SK-N-SH treated with all-trans-retinoic acid at 6 μM for 48 hours (cell line): ENCODE measurements around the gene B4GAT1.

ENCODE experiments used
- ATAC-seq: fragments of 200-7000 bp; cut with Tn5 transposase; 3 replicates; pipeline ENCODE4 v1.9.1; 2020; ENCODE audit warnings: mild to moderate bottlenecking, moderate library complexity
- ARNTL ChIP-seq: fragments of 450-650 bp; formaldehyde crosslinking; IDR thresholded peaks from 2 replicates; pipeline ENCODE4 v1.5.0; 2020; ENCODE audit warnings: low read depth, mild to moderate bottlenecking, moderate library complexity, borderline replicate concordance
- BACH2 ChIP-seq: fragments of 250-450 bp; sonication (Bioruptor Pico); IDR thresholded peaks from 2 replicates; pipeline ENCODE4 v1.9.0; 2021; ENCODE audit warnings: mild to moderate bottlenecking, borderline replicate concordance
- CSDC2 ChIP-seq: fragments of 250-450 bp; sonication (Bioruptor Pico); IDR thresholded peaks from 2 replicates; pipeline ENCODE4 v1.5.0; 2020; ENCODE audit warnings: mild to moderate bottlenecking, moderate library complexity
- CSRNP3 ChIP-seq: fragments of 250-450 bp; sonication (Bioruptor Pico); IDR thresholded peaks from 2 replicates; pipeline ENCODE4 v1.5.1; 2021; ENCODE audit warnings: mild to moderate bottlenecking, moderate library complexity
- ESRRG ChIP-seq: fragments of 250-450 bp; sonication (Bioruptor Pico); IDR thresholded peaks from 2 replicates; pipeline ENCODE4 v1.6.1; 2021; ENCODE audit warnings: mild to moderate bottlenecking
- GLIS3 ChIP-seq: fragments of 250-450 bp; sonication (Bioruptor Pico); IDR thresholded peaks from 2 replicates; pipeline ENCODE4 v1.5.0; 2020; ENCODE audit warnings: mild to moderate bottlenecking, moderate library complexity
- ISL1 ChIP-seq: fragments of 250-450 bp; sonication (Bioruptor Pico); IDR thresholded peaks from 2 replicates; pipeline ENCODE4 v2.1.2; 2022; ENCODE audit warnings: mild to moderate bottlenecking, moderate library complexity
- OSR1 ChIP-seq: fragments of 250-450 bp; sonication (Bioruptor Pico); IDR thresholded peaks from 2 replicates; pipeline ENCODE4 v1.8.0; 2022; ENCODE audit warnings: moderate library complexity, mild to moderate bottlenecking, inconsistent platforms
- PATZ1 ChIP-seq: fragments of 250-450 bp; sonication (Bioruptor Pico); IDR thresholded peaks from 2 replicates; pipeline ENCODE4 v1.8.0; 2020; ENCODE audit warnings: mild to moderate bottlenecking, moderate library complexity, borderline replicate concordance
- PPARA ChIP-seq: fragments of 250-450 bp; sonication (Bioruptor Pico); IDR thresholded peaks from 2 replicates; pipeline ENCODE4 v1.5.0; 2020; ENCODE audit warnings: mild to moderate bottlenecking, borderline replicate concordance
- RARB ChIP-seq: fragments of 250-450 bp; sonication (Bioruptor Pico); IDR thresholded peaks from 2 replicates; pipeline ENCODE4 v1.8.0; 2021; ENCODE audit warnings: mild to moderate bottlenecking, moderate library complexity
- SNAI2 ChIP-seq: fragments of 250-450 bp; sonication (Bioruptor Pico); IDR thresholded peaks from 2 replicates; pipeline ENCODE4 v1.5.0; 2020; ENCODE audit warnings: mild to moderate bottlenecking, moderate library complexity
- TCF4 ChIP-seq: fragments of 250-450 bp; sonication (Bioruptor Pico); IDR thresholded peaks from 2 replicates; pipeline ENCODE4 v1.8.0; 2021; ENCODE audit warnings: mild to moderate bottlenecking, moderate library complexity, borderline replicate concordance
- TOX ChIP-seq: fragments of 250-450 bp; sonication (Bioruptor Pico); IDR thresholded peaks from 2 replicates; pipeline ENCODE4 v1.8.0; 2021; ENCODE audit warnings: mild to moderate bottlenecking, moderate library complexity, borderline replicate concordance
- ZC3H10 ChIP-seq: fragments of 250-450 bp; sonication (Bioruptor Pico); IDR thresholded peaks from 2 replicates; pipeline ENCODE4 v1.5.1; 2021; ENCODE audit warnings: mild to moderate bottlenecking, moderate library complexity
- ZFP3 ChIP-seq: fragments of 250-450 bp; sonication (Bioruptor Pico); IDR thresholded peaks from 2 replicates; pipeline ENCODE4 v1.5.0; 2020; ENCODE audit warnings: mild to moderate bottlenecking, moderate library complexity
- ZFP30 ChIP-seq: fragments of 450-650 bp; formaldehyde crosslinking; IDR thresholded peaks from 2 replicates; pipeline ENCODE4 v1.5.0; 2022; ENCODE audit warnings: mild to moderate bottlenecking, moderate library complexity
- ZNF565 ChIP-seq: fragments of 450-650 bp; formaldehyde crosslinking; conservative IDR thresholded peaks from 2 replicates; pipeline ENCODE4 v1.5.0; 2020; ENCODE audit warnings: low read depth, mild to moderate bottlenecking, moderate library complexity
- ZNF70 ChIP-seq: fragments of 450-650 bp; formaldehyde crosslinking; IDR thresholded peaks from 2 replicates; pipeline ENCODE4 v1.5.0; 2020; ENCODE audit warnings: mild to moderate bottlenecking, moderate library complexity
- ZNF8 ChIP-seq: fragments of 450-650 bp; formaldehyde crosslinking; IDR thresholded peaks from 2 replicates; pipeline ENCODE4 v1.5.0; 2020; ENCODE audit warnings: mild to moderate bottlenecking, moderate library complexity
- TF ChIP-seq, protein P1 (sequence below): fragments of 250-450 bp; sonication (Bioruptor Pico); IDR thresholded peaks from 2 replicates; pipeline ENCODE4 v1.5.1; 2020; ENCODE audit warnings: low read depth, mild to moderate bottlenecking, moderate library complexity
- TF ChIP-seq, protein P2 (sequence below): fragments of 250-450 bp; sonication (Bioruptor Pico); IDR thresholded peaks from 2 replicates; pipeline ENCODE4 v1.8.0; 2021; ENCODE audit warnings: low read depth, mild to moderate bottlenecking, moderate library complexity, borderline replicate concordance

B4GAT1 gene

DNA sequence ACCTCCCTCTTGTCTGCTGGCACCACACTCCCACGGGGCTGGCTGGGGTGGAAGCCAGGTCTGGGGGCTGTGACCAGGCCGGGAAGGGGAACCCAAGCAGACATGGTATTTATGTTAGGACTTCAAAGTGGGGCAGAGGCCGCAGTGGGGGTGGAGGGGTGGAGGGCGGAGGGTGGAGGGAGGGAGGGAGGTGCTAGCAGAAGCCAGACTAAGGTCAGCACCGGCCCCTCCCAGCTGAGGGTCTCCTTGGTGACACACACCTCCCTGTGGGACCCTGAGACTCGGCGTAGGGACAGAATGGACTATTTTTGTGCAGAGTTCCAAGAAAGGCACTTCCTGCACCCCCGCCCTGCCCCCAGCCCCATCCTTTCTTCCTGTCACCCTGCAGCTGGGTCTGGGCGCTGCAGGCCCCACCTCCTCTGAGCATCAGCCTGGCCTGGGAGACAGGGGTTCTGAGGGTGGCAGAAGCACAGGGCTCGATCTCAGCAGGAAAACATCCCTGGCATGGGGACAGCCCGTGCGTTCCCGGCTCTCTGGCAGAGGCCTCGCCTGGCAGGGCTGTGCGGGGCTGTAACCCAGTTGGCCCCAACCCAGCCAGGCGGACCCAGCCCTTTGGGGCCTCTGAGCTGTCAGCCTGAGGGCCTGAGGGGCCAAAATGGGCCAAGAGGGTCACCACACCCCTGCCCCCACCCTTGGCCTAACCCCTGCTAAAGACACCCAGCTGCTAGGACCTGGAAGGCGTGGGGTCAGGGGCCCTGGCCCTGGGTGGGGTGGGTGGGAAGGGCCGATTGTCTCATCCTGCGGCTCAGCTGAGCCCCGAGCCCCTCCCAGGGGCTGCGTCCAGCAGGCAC, 20.9 kb downstream of the B4GAT1 start:
- TF ChIP-seq GLIS3 (CRISPR knock-in tag) (no peak), TCF4 (no peak), BACH2 (CRISPR knock-in tag) (no peak), ZNF8 (CRISPR knock-in tag) (no peak), ZNF565 (CRISPR knock-in tag) (no peak), CSDC2 (no peak), ESRRG (CRISPR knock-in tag) (no peak)
- peak; percentile 62 for ATAC-seq

GRCh38 chr11:66325263-66325671, 22.2 kb downstream of the B4GAT1 start:
- no peak for ATAC-seq
- no peak for TF ChIP-seq OSR1 (CRISPR knock-in tag)
- TF ChIP-seq SNAI2 (CRISPR knock-in tag) = no peak
- TF ChIP-seq PPARA (CRISPR knock-in tag) = no peak
- no peak for TF ChIP-seq ESRRG (CRISPR knock-in tag)
- no peak for TF ChIP-seq ISL1 (CRISPR knock-in tag)
- no peak for TF ChIP-seq ARNTL
- TF ChIP-seq, protein P1, sequence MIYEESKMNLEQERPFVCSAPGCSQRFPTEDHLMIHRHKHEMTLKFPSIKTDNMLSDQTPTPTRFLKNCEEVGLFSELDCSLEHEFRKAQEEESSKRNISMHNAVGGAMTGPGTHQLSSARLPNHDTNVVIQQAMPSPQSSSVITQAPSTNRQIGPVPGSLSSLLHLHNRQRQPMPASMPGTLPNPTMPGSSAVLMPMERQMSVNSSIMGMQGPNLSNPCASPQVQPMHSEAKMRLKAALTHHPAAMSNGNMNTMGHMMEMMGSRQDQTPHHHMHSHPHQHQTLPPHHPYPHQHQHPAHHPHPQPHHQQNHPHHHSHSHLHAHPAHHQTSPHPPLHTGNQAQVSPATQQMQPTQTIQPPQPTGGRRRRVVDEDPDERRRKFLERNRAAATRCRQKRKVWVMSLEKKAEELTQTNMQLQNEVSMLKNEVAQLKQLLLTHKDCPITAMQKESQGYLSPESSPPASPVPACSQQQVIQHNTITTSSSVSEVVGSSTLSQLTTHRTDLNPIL (CRISPR knock-in tag) = no peak
- TF ChIP-seq ZFP30 = no peak
- no peak for TF ChIP-seq ZFP3 (CRISPR knock-in tag)
- no peak for TF ChIP-seq ZNF70 (CRISPR knock-in tag)
- no peak for TF ChIP-seq RARB (CRISPR knock-in tag)

GRCh38 chr11:66324664-66325063, 22.8 kb downstream of the B4GAT1 start:
- TF ChIP-seq ZFP30 = no peak
- TF ChIP-seq ARNTL = no peak
- TF ChIP-seq CSDC2 = no peak
- TF ChIP-seq, protein P2, sequence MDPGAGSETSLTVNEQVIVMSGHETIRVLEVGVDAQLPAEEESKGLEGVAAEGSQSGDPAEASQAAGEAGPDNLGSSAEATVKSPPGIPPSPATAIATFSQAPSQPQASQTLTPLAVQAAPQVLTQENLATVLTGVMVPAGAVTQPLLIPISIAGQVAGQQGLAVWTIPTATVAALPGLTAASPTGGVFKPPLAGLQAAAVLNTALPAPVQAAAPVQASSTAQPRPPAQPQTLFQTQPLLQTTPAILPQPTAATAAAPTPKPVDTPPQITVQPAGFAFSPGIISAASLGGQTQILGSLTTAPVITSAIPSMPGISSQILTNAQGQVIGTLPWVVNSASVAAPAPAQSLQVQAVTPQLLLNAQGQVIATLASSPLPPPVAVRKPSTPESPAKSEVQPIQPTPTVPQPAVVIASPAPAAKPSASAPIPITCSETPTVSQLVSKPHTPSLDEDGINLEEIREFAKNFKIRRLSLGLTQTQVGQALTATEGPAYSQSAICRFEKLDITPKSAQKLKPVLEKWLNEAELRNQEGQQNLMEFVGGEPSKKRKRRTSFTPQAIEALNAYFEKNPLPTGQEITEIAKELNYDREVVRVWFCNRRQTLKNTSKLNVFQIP (CRISPR knock-in tag) = no peak
- no peak for TF ChIP-seq RARB (CRISPR knock-in tag)
- TF ChIP-seq PPARA (CRISPR knock-in tag) = no peak
- TF ChIP-seq, protein P1 (CRISPR knock-in tag) = no peak
- TF ChIP-seq PATZ1 = no peak
- TF ChIP-seq ZNF565 (CRISPR knock-in tag) = no peak
- TF ChIP-seq CSRNP3 = no peak
- TF ChIP-seq SNAI2 (CRISPR knock-in tag) = no peak
- no peak for TF ChIP-seq BACH2 (CRISPR knock-in tag)
- TF ChIP-seq TOX (CRISPR knock-in tag) = no peak

GRCh38 chr11:66323684-66324083, 23.7 kb downstream of the B4GAT1 start:
- ATAC-seq = no peak
- TF ChIP-seq PPARA (CRISPR knock-in tag) (no peak), ZFP3 (CRISPR knock-in tag) (no peak), TCF4 (no peak), ZNF565 (CRISPR knock-in tag) (no peak), ARNTL (no peak), PATZ1 (no peak), CSRNP3 (no peak), ZNF70 (CRISPR knock-in tag) (no peak), ZC3H10 (CRISPR knock-in tag) (no peak), OSR1 (CRISPR knock-in tag) (no peak), RARB (CRISPR knock-in tag) (no peak), ESRRG (CRISPR knock-in tag) (no peak)

More at GRCh38 chr11:66324664-66325063, 22.8 kb downstream of the B4GAT1 start:
- no peak for ATAC-seq
